Bladder microvascular endothelial cell (primary cell): Measurements from ENCODE around the gene AHCTF1. TPM values are rescaled to one million over a fixed set of nuclear protein-coding genes. Genes with fewer than 3 reads are reported as not detected.

ENCODE experiments used
- total RNA-seq: library from RNA; depleted of rRNA; stranded (reverse); fragments of >200 nt; gene quantifications from 2 replicates; pipeline ENCODE4 v1.2.3, GENCODE V29; 2014

AHCTF1 gene, protein sequence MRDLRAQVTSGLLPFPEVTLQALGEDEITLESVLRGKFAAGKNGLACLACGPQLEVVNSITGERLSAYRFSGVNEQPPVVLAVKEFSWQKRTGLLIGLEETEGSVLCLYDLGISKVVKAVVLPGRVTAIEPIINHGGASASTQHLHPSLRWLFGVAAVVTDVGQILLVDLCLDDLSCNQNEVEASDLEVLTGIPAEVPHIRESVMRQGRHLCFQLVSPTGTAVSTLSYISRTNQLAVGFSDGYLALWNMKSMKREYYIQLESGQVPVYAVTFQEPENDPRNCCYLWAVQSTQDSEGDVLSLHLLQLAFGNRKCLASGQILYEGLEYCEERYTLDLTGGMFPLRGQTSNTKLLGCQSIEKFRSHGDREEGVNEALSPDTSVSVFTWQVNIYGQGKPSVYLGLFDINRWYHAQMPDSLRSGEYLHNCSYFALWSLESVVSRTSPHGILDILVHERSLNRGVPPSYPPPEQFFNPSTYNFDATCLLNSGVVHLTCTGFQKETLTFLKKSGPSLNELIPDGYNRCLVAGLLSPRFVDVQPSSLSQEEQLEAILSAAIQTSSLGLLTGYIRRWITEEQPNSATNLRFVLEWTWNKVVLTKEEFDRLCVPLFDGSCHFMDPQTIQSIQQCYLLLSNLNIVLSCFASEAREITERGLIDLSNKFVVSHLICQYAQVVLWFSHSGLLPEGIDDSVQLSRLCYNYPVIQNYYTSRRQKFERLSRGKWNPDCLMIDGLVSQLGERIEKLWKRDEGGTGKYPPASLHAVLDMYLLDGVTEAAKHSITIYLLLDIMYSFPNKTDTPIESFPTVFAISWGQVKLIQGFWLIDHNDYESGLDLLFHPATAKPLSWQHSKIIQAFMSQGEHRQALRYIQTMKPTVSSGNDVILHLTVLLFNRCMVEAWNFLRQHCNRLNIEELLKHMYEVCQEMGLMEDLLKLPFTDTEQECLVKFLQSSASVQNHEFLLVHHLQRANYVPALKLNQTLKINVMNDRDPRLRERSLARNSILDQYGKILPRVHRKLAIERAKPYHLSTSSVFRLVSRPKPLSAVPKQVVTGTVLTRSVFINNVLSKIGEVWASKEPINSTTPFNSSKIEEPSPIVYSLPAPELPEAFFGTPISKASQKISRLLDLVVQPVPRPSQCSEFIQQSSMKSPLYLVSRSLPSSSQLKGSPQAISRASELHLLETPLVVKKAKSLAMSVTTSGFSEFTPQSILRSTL (N-terminal part only)
- 19.1 and 33.5 TPM in 2 replicates for total RNA-seq

DNA sequence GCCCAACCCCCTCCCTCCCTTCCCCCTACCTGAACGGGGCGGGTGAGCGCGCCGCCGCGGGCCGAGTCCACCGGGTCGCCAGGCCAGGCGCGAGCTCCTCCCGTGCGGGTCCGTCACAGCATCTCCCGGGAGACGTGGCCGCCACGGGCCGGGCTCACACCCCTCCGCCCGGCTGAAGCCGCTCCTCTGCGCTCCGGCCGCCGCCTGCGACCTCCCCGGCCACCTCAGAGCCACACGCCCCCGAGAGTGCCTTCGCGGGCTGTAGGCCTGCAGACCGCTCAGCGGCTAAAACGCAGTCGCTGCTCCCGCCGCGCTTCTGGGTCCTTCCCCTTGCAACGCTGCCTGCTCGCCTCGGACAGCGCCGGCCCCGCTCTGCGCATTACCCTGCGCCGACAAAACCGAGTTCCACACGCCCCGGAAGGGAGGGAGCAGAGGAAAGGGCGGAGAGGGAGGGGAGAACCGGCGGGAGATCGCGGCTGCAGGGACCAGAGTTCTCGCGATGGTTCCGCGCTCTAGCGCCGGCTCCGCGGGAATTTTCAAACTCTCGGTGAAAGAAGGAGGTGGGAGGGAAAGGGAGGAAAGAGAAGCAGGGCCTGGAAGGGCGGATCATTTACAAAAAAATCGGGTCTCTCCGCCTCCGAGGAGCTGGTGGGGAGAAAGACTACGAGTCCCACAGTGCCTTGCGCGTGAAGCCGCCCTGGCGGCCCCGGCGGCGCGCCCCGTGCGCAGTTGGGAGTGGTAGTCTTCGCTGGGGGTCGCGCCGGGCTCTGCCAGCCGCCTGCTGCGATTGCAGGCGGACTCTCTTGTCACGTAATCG is at the start of gene AHCTF1:
Gene AHCTF1 (minus strand): TSS at position 400 of the 817 bp plus-strand sequence. CDS start 13,578 bp downstream, outside the sequence.

Other genes starting within 250 kb of the AHCTF1 start
- 30.4 and 53.3 TPM in 2 replicates for gene SCCPDH, start 207.5 kb downstream of the AHCTF1 start, total RNA-seq
- gene ZNF695, start 76.1 kb upstream of the AHCTF1 start, total RNA-seq = 2.3 and 3.3 TPM in 2 replicates
- gene ZNF670, start 146.9 kb upstream of the AHCTF1 start, total RNA-seq = 3.6 and 9.9 TPM in 2 replicates
- gene ZNF669, start 172.4 kb upstream of the AHCTF1 start, total RNA-seq = 8.3 and 12.4 TPM in 2 replicates
- gene ZNF124, start 240.1 kb upstream of the AHCTF1 start, total RNA-seq = 33.0 and 47.3 TPM in 2 replicates